HPDE6-E6E7 (cell line): Measurements from ENCODE around the gene C5orf52.
"Not testable (repeated sequence)": the region's sequence is repeated elsewhere in the genome, so short reads cannot be mapped to it uniquely, and the experiment has no call there.

Experiments
- DNase-seq: peaks from one replicate; pipeline ENCODE4 v3.0.0; 2011; ENCODE audit warnings: missing footprints; ENCODE audit errors: extremely low spot score

Gene C5orf52

GRCh38 chr5:157677931-157678330 lies 6.6 kb downstream of the C5orf52 start:
- DNase-seq = no peak

DNA sequence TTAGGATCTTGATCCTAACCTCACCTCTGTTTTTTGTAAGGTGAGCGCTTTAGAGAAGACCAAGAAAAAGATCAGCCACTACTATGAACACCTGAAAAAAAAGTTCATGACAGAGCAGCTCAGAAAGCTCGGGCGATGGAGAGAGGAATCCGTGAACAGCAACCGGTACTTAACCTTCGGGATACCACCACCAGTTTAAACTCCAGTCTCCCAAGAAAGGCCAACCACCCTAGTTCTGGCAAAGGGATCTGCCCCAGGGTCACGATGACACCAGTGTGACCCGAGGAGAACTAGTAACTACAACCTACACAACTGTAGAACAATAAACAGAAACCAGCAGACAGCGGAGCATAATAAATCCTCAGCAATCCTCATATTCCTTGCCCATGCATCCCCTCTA lies 8.5 kb downstream of the C5orf52 start:
- DNase-seq = no peak

DNA sequence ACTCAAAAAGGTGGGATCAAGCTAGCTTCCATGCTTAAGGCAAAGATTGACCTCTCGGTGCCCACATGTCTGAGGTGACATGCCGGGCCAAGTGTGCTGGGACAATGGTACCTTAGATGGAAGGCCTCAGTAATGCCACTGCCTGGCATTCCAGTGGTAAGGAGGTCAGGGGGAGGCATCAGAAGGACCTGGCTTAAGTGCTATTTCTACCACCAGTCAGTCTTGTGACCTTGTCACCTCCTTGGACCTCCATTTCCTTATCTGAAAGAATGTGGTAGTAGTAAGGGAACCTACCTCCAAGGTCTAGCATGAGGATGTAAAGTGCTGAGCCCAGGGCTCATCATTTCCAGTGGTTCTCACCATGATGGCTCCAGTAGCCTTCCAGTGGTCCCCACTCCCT lies 8.9 kb downstream of the C5orf52 start:
- DNase-seq = no peak

DNA sequence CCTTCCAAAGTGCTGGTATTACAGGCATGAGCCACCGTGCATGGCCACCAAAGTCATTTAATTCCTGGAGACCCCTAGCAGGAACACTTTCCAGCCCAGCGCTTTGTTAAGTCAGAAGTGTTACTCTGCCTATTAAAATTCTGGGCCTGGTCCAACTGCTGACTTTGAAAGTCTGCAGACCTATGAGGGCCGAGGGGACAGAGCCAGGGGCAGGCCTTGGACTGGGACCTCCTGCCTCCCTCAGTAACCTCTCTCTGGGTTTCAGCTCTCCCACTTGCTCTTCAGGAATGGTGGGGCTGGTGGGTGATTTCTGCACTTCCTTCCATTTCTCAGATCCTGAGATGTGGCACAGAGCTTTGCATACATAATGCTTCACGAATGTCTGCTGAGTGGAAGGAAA lies 9.7 kb downstream of the C5orf52 start:
- DNase-seq = no peak

DNA sequence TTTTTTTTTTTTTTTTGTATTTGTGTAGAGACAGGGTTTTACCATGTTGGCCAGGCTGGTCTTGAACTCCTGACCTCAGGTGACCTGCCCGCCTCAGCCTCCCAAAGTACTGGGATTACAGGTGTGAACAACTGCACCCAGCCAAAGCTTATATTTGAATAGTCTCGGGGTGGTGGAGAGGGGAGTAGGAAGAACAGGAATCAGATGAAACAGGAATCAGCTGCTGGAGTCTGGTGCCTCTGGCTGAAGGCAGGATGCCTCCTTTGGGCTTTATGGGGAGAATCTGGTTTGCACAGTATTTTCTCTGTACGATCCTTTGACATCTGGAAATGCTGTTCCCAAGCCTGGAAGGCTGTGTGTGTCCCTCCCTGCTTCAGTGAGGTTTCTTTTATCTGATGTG lies 10.9 kb downstream of the C5orf52 start:
- no peak for DNase-seq

DNA sequence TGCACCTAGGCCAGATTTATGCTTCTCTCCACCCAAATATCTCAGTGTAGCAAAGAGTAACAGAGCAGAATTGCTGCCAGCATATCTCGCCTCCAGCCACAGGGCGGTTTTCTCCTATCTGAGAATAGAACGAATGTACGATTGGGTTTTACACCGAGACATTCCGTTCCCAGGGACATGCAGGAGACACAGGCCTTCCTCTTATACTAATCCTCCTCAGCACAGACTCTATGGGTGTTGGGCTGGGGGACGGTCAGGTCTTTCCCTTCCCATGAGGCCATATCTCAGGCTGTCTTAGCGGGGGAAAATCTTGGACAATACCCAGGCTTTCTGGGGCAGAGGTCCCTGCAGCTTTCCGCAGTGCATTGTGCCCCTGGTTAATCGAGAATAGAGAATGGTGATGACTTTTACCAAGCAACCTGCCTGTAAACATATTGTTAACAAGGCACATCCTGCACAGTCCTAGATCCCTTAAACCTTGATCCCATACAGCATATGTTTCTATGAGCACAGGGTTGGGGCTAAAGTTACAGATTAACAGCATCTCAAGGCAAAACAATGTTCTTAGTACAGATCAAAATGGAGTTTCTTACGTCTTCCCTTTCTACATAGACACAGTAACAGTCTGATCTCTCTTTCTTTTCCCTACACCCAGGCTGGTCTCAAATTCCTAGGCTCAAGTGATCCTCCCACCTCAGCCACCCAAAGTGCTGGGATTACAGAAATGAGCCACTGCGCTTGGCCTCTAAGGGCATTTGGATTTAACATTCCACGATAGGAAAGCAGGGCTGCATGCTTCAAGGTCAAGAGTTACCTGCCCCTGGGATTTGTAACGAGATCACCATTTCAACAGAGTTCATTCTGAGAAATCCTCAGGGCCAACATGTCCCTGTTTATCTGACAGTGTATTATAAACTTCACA lies 15.2 kb downstream of the C5orf52 start:
- not testable (repeated sequence) for DNase-seq

GRCh38 chr5:157687198-157687554 lies 15.8 kb downstream of the C5orf52 start:
- no peak for DNase-seq

DNA sequence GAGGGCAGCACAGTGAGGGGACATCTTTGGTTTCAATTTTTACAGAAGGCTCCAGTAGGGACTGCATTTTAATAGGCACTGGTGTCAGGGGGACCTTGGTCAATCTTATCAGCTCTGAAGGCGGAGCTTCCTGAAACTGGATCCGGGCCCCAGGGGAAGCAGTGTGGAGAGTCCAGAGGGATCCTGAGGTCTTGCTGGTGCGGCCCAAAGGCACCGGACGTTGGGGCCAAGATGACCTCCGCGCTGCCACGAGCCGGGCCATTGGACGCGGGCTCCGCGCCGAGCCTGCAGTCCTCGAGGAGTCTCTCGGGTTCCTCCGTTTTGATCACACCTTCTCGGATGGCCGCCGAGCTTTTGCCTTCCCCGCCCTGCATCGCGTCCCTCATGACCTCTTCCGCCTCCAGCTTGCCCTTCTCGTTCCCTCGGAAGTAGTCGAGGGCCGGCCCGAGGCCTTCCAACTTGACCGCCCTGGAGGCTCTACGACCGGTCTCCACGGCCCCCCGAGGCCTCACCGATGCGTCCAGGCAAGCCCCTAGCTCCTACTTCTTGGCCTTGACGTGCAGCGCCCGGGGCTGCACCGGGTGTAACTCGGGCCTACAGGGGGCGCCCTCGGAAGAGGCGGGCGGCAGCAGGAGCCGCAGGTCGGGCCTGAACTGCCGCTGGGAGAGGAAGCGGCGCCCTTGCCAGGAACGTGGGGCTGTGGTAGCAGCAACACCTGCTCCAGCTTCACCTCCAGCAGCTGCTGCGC lies 18.8 kb downstream of the C5orf52 start:
- no peak for DNase-seq

DNA sequence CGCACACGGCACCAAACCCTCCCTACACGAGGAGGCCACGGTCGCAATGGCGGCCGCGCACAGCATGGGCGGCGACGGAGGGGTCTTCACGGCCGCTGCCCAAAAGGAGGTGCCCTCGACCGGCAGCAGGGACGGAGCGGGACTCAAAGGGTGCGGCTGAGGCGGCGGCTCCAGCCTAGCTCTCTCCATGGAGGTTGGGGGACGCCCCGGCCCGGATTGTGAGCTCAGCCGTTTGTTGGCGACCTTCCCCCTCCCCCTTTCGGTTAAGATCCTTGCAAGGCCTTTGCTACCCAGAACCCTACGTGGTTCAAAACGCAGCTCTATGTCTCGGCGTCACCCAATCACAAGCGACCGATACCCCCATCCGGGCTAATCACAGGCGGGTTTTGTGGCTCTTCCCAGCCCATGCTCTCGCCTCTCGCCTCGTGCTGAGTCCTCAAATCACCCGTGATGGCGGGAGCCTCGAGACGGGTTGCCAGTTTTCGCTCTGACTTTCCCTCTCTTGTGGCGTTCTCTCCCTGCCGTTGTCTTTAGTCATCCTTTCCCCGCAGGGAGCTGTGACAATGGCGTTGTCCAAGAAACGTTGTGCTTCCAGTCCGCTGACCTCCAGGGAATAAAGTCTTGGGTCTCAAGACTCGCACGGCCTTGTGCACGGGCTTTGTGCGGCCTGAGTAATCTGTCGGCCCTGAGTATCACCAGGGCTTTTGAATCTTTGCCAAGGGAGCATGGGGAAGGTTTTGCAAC lies 19.5 kb downstream of the C5orf52 start:
- no peak for DNase-seq

DNA sequence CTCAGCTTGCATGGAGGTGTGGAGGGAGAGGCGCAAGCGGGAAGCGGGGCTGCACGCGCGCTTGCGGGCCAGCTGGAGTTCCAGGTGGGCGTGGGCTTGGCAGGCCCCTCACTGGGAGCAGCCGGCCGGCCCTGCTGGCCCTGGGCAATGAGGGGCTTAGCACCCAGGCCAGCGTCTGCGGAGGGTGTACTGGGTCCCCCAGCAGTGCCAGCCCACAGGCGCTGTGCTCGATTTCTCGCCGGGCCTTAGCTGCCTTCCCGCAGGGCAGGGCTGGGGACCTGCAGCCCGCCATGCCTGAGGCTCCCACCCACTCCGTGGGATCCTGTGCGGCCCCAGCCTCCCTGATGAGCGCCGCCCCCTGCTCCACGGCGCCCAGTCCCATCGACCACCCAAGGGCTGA lies 22.5 kb downstream of the C5orf52 start:
- DNase-seq = not testable (repeated sequence)

DNA sequence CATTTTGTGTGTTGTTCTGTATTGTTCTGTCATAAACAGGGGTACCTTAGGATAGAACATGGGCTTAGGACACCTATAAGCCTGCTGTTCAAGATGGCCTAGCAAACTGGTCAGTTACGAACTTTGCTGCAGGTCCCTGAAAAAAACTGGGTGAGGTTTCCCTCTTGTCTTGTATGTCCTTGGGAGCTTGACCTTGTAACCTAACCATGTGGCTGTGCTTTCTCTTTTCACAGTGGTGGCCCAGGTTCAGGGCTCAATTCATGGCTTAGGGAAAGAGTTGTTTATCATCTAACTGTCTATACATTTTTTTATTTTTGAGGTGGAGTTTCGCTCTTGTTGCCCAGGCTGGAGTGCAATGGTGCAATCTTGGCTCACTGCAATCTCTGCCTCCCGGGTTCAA lies 24.8 kb downstream of the C5orf52 start:
- not testable (repeated sequence) for DNase-seq

GRCh38 chr5:157698674-157699073 lies 27.3 kb downstream of the C5orf52 start:
- not testable (repeated sequence) for DNase-seq

DNA sequence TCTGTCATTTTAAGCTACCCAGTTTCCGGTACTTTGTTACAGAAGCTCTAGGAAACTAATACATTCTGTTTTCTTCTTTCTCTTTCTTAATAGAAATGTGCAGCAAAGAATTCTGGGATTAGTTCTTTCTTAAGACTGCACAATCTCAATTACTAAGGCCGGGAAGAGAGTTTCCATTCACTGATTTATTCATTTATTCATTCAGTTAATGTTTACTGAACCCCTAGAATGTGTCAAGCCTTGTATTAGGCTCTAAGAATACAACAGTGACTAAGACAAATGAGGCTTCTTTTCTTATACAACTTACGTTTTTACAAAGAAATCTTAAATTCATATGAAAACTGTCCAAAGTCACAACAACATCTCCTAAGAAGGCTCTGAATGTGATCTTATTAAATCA lies 32.4 kb downstream of the C5orf52 start:
- DNase-seq = no peak

DNA sequence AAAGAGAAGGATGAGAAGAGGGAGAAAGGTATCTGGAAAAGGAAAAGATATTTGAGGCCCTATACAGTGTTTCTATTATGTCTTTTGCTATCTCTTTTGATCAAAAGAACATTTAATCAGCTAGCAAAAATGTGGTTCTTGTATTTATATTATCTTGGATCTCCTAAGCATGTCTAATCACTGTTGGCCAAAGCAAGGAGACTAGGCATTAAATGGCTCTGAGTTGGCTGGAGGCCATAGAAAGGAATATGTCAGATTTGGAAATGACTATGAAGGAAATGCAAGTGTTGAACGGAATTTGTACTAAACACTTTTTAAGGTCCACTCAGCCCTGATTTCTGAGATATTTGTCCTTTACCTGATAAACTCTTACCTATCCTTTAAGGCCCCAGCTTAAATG lies 37.5 kb downstream of the C5orf52 start:
- no peak for DNase-seq

DNA sequence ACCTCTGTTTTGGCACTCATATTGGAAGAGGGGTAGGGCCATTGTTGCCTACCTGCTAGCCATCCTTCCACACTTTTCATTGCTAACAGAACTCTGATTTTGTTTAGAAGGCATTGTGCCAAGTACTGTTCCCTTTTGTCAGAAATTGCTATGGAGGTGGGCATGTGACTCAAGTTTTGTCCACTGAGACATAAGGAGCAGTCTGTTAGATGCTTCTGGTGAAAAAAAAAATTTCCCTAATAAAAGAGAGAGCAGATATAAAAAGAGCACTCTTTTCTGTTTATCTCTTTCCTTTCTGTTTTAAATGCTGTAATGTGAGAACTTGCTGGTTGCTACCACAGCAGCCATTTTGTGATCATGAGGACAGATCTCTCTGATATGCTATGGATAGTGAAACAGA lies 38.0 kb downstream of the C5orf52 start:
- no peak for DNase-seq

- no peak for DNase-seq
Measured at GRCh38 chr5:157710431-157710830, 39.1 kb downstream of the C5orf52 start.

- peak; percentile 8 for DNase-seq
Measured at GRCh38 chr5:157710882-157711281, 39.5 kb downstream of the C5orf52 start.

DNA sequence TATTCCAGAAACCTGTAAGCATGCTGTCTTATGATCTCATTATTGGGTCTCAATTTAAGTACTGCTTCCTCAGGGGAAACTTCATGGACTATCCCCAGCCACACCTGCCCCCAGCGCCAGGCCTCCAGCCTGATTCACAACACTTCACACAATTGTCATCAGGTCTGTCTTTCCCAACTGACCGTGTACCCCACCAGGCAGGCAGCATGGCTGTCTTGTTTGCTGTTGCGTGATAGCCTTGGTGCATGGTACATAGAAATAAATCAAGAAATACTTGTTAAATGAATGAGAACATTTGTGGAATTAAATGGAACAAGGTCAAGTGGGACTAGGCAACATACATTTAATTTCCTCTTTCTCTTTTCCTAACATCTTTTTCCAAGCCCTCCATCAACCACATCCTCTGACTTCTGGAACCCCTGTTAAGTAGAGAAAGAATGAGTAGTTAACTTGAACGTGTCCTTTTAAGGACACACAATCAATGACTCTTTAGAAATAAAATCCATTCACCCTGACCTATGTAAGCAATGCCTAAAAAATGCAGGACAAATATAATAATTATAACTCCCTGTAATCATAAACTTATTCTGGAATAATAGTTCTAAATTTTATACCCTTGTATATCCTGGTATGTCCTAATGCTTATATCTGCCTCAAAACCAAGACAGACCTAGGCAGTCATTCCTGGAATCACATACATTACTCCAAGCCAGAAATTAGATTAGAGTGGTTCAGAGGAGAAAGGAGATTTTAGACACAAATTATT lies 42.7 kb downstream of the C5orf52 start:
- no peak for DNase-seq

DNA sequence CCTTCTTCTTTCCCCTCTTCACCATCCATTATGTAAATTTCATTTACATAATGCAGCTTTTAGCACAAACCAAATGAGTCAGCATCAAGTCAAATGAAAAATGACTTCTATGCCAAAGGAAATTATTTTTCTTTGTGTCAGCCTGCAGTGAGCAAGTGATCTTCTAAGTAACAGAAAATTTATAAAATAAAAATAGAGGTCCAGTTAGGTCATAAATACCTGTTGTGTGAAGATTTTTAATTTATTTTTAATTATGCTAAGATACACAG lies 43.2 kb downstream of the C5orf52 start:
- DNase-seq = no peak

DNA sequence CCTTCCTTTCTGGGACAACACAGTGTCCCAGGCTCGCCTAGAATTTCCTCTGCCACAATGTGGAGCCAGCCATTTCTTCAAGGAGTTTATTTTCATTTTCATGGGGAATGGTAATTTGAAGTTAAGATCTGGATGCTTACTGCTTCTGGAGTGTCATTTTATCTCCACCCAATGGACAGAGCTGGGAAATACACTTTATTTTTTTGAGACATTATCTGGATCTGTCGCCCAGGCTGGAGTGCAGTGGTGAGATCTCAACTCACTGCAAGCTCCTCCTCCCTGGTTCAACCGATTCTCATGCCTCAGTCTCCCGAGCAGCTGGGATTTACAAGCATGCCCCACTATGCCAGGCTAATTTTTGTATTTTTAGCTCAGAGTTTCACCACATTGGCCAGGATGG lies 47.2 kb downstream of the C5orf52 start:
- DNase-seq = peak; percentile 28

DNA sequence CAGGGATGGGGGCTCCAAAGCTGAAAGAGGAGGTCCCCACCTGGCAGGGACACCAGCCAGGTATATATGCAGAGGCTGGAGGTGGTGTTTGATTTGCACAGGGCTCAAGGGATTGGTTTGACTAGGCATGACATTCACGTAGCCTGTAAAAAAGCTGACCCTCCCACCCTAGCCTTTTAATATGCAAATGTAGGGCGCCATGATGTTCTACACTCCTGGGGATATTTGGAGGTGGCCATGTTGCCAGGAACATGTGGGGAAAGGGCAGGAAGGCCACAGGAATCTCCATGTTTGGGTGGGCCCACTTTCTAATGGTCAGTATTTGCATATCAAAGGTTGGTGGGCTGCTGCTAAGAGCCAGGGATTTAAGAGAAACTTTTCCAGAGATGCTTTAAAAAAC lies 47.9 kb downstream of the C5orf52 start:
- DNase-seq = no peak

- DNase-seq = no peak
Measured at GRCh38 chr5:157721159-157721558, 49.8 kb downstream of the C5orf52 start.
